AG08396 (cell line): Measurements from ENCODE around the gene MGMT.

ENCODE experiments used
- DNase-seq: peaks from one replicate; pipeline ENCODE4 v3.0.0; 2012; ENCODE audit warnings: low spot score, mixed read lengths

The MGMT gene

GRCh38 chr10:129544205-129545202 lies 77.5 kb downstream of the MGMT start:
- no peak for DNase-seq

- no peak for DNase-seq
Measured at GRCh38 chr10:129545261-129545660, 78.2 kb downstream of the MGMT start.

- no peak for DNase-seq
Measured at GRCh38 chr10:129546106-129546505, 79.1 kb downstream of the MGMT start.

DNA sequence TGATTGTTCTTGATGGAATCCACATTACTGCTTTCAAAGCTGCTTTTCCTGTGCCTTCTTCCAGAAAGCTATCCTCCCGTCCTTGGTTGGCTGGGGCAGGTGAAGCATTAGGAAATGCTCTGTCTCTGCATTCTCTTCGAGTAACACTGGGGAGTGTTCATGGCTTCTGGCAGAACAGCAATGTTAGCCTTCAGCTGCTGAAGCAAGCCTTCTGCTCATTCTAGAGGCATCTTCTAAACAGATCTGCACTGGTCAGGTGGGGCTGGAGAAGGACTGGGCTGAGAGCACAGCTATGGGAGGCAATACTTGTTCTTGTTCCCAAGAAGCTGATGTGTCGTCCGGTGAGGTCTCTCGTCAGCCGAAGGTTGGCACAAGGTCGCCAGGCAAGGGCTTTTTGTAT lies 80.6 kb downstream of the MGMT start:
- DNase-seq, result no peak

DNA sequence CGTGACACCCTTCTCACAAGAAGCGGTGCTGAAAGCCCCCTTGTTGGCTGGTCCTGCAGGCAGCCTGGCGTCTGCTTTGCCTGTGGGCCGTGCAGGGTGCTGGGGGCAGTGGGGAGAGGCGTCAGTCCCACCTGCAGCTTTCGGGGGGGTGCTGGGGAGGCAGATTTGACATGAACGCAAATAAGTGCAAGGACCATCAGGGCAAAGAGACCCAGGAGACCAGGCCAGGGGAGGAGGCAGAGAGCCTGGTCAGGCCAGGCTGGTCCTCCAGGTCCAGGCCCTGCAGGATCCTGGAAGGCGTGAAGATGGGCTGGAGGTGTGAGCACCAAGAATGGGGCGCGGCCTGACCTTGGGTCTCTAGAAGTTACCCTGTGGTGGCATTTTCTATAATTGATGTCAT lies 81.6 kb downstream of the MGMT start:
- no peak for DNase-seq

GRCh38 chr10:129550076-129550475 lies 83.0 kb downstream of the MGMT start:
- DNase-seq, result no peak

- DNase-seq, result no peak
Measured at GRCh38 chr10:129550658-129551057, 83.6 kb downstream of the MGMT start.

DNA sequence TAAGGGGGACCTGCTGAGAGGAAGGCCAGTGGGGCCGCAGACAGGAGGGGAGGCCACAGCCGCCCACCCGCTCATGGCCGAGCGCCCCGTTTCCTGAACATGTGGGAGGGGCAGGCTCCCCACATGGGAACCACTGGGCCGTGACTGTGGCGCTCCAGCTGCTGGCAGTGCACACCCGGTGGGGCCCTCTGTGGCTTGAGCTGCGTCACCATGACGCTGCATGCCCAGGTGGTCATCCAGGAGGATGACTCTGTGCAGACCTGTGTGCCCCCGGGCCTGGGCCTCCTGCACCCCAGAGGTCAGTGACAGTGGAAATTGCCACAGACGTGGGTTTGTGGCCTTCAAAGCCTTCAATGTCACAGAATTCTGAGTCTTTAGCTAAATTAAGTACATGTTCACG lies 85.1 kb downstream of the MGMT start:
- no peak for DNase-seq

DNA sequence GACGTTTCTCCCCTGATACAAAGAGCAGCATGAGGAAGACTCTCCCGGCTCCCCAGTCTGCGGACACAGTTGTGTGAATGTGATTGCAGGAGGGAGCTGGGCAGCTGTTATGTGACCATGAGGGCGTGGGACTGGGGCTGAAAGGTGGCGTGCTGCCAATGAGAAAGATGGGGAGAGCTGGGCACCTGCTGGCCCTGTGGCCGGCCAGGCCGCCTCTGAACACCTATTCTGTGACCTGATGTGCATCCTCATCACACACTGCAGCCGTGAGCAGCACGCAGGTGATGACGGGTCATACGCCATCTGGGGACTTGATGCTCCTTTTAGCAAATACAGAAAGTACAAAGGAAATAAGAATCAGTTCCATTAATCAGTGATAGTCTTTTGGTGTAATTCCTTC lies 86.9 kb downstream of the MGMT start:
- DNase-seq, result no peak

- no peak for DNase-seq
Measured at GRCh38 chr10:129556316-129556715, 89.3 kb downstream of the MGMT start.

DNA sequence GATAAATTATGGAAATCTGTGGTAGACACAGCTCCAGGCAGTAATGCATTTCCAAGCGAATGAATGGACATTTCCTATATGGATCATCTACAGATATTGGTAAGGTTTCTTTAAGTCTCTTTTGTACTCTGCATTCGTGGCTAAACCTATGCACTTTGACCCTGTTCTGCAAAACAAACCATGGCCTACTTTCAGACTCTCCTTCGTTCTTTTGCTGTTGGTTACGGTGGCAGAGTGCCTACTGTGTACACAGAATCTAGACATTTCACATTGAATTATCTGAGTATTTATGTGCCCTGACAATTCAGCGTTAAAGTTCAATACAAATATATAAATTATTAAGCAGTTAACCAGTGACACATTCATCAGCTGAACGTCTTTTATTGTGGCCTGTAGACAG lies 93.3 kb downstream of the MGMT start:
- DNase-seq, result no peak

GRCh38 chr10:129562487-129562886 lies 95.4 kb downstream of the MGMT start:
- DNase-seq, result no peak

DNA sequence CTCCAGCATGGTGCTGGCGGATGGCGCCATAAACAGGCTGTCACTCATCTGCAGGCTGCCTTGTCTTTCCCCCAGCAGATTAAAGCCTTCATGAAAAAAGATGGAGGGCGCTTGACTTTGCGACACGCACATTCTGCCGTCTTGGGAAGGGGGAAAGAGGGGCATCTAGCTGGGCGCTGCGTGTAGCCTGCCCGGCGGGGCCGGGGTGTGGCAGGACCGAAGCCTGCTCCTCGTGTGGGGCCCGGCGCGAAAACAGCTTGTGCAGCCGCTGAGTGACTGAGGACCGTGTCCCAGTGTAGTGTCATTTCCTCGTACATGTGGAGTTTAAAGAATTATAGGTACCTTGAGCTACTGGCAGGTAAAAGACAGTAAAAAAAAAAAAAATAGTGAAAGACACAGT lies 97.9 kb downstream of the MGMT start:
- DNase-seq, result no peak

DNA sequence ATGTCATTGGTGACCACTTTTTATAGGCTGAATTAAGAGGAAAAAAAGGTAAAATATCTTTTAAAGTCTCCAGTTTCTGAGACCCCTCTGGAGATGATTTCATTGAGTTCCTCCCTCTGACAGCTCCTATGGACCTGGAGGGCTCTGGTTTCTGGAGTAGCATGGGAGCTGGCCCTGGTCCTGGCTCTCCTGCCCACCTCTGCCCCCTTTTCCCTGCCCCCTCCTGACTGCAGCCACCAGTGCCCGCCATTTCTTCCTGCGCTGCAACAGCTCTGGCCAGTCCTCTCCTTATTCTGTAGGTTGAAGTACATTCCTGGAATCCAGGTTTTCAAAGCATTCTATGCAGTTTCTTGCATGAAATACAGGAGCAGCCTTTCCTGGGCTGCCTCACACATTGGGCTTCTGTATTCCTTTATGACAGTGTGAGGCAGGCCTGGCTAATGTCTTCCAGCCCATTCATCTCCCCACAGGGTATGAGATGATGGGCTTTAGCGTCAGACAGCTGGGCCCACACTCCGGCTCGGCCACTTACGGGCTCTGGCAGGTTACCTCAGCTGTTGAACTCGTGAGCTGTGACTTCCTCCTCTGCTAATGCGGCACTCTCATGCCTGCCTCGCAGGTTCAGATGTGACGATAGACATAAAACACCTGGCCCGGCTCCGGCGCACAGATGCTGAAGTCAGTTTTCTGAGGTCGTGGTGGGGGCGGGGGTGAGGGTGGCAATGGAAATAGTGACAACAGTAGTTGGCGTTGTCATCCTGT lies 101.7 kb downstream of the MGMT start:
- no peak for DNase-seq

GRCh38 chr10:129570185-129570584 lies 103.1 kb downstream of the MGMT start:
- no peak for DNase-seq

DNA sequence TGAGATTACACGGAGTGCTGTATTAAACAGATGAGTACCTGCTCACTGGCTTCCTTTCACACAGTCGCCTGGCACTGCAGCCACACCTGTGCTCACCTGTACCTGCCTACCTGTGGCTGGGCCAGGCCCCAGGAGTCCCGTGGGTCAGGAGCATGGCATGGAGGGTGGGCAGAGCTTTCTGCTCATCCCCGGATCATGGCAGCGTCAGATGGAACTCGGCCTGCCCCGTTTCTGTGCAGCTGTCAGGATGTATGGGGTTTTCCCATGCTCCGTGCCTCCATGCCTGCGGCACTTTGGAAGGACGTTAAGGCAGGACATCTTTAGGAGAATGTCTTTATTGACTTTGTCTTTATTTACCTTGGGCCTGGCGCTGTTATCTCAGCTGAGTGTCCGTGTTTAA lies 112.2 kb downstream of the MGMT start:
- DNase-seq, result no peak

GRCh38 chr10:129580010-129580409 lies 113.0 kb downstream of the MGMT start:
- no peak for DNase-seq

DNA sequence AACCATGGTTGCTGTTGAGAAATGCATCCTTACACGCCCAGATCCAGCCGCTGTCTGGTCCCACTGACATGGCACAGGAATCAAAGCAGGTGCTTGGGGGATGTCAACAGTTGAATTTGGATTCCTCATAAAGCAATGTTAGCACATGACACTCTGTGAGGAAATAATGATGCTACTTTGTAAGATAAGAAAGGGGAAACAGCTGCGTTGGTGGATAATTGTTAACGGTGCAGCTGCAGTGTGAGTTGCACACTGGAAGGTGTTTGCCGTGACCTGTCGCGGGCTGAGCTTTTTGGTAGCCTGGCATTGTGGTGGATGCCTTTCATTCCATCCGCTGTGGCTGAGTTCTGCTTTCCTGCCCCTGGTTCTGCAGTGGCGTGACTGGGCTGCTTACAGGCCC lies 113.9 kb downstream of the MGMT start:
- no peak for DNase-seq

- DNase-seq, result no peak
Measured at GRCh38 chr10:129581827-129582411, 114.9 kb downstream of the MGMT start.

DNA sequence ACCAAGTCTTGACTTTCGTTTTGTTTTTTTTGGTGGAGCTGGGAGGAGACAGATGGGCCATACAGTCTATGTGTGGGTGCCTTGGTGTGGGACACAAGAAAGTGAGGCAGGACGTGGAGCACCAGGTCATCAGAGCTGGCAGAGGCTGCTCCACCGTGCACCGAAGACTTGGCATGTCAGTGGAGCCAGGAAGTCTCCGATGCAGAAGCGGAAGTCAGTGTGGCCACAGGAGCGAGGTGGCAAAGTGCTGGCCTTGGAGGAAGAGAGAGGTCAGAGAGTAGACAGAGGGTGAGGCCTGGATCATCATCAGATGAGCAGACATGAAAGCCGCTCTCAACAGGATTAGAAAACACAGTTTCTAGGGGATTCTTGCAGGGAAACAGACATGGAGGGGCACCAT lies 116.8 kb downstream of the MGMT start:
- no peak for DNase-seq

DNA sequence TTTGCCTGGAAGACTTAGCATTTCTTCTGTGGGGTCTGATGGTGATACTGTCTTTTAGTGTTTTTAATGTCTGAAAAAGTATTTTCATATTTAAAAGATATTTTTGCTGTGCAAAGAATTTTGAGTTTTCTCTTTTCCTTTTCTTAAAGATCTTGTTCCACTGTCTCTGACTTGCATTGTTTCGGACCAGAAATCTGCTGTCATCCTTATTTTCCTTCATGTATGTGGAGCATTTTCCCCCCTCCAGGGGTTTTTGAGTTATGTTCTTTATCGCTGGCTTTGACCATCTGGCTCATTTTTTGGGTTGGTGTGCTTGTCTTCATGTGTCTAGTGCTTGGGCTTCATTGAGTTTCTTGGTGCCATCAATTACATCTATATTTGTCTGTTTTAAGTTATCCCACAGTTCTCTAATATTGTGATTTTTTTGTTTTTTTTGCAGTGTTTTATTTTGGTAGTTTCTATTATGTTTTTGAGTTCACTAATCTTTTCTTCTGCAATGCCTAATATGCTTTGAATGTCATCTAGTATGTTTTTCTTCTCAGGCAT lies 119.9 kb downstream of the MGMT start:
- DNase-seq, result no peak

GRCh38 chr10:129589546-129589945 lies 122.5 kb downstream of the MGMT start:
- DNase-seq, result no peak

DNA sequence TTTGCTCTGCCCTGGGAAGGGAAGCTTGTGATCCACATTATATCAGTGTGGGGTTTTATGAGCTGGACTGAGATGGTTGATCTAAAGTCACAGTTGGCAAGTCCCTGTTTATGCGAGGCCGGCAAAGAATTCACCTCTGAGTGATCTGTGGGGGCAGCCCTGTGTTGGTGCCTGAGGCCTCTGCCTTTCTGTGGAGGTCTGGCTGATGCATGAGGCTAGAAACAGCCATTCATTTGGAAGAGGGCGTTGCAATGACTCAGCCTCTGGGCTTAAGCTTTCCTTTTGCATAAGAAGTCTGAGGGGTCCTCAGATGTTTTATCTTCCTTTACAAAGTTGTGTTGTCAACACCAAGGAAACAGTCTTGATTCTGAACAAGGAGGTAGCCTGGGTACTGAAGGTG lies 126.9 kb downstream of the MGMT start:
- DNase-seq, result no peak
